Erythroblast (primary cell): ENCODE measurements around the gene TBX19.

Experiments used
- GATA1 ChIP-seq: IDR thresholded peaks from 2 replicates; pipeline ENCODE4 v1.6.1; 2011; ENCODE audit warnings: low read depth, mild to moderate bottlenecking, control low read depth, low read length, moderate library complexity
- POLR2A ChIP-seq: IDR thresholded peaks from 2 replicates; pipeline ENCODE4 v1.6.1; 2011; ENCODE audit warnings: mild to moderate bottlenecking, low read length

- TF ChIP-seq POLR2A, result no peak
- TF ChIP-seq GATA1, result no peak
Observed at GRCh38 chr1:168271636-168272035, 9.0 kb upstream of the TBX19 start.
